Measurements from ENCODE around the gene SERPINB12. TPM values are rescaled to one million over a fixed set of nuclear protein-coding genes. Genes with fewer than 3 reads are reported as not detected.
A peak's percentile ranks its signal among the peaks of the same experiment; 100 is the strongest.

Gene SERPINB12
- total and polyA plus RNA-seq, 2 of the 4 experiments (the other 2 are of a cell fraction), result not detected

DNA sequence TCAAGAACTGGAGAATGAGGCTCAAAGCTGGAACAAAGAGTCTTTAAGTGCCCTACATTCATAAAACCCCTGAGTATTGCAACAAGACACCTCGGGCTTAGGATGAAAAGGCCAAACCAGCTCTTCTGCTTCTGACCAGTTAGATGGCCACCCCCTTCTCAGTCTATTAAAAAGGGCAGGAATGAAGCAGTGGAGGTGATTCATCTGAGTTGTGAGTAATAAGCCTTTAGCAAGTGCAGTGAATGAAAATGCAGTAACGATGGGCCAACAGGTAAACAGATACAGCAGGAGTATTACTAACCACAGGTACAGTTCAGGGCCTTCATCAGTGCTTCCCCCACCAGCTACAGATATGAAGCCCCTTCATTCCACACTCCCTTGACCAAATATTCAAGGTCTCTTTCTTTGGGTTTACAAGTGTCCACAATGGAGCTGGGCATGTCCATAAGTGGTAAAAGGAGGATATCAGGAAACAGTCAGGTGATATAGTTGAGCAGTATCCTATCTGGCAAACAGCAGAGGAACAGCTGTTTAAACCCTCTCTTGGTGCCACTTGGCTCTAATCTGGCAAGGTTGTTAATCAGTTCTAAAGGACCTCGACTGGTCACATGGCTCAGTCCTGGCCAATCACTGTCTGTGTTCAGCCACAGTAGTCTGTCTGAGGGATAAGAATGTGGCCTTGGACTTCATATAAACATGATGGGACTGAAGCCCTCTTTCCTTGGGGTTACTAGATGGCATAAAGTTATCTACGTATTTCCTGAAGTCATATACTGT, 62.8 kb downstream of the SERPINB12 start:
- WGBS, 2 experiments (ENCODE audit: extremely low coverage in 2 of 2, insufficient read length in 1 of 2), result 40% methylated on average over 1 of the region's 4 CpGs; no CpG with 5 or more reads in 1 of the 2 experiments
- H2BK5ac ChIP-seq (ENCODE audit: low read depth, low read length, poor library complexity, severe bottlenecking), result no peak overlapping the region
- no peak overlapping the region for H4K5ac ChIP-seq (ENCODE audit: low read depth, low read length)
- no peaks in the 10 kb centered on the region for H4K20me1 ChIP-seq (ENCODE audit: insufficient read depth, low read length)
- H3K9ac ChIP-seq (ENCODE audit: low read depth, low read length), result no peak overlapping the region
- H2AFZ ChIP-seq (replicated peaks; ENCODE audit: low read length, poor library complexity), result no peak overlapping the region
- DNase-seq (peak; percentile 17), ATAC-seq (ENCODE audit: low read depth) (no peak)
- H4K8ac ChIP-seq (ENCODE audit: low read depth in 2 of 2, low read length in 2 of 2), result no peak overlapping the region
- no peak overlapping the region for H4K91ac ChIP-seq (ENCODE audit: insufficient read depth, low read depth, low read length)
- peaks cover 1% of the 10 kb centered on the region; the same call in 1 of the 2 replicates for H3K27me3 ChIP-seq (ENCODE audit: control insufficient read depth, insufficient read depth, low read length)
- H3K9me3 ChIP-seq (ENCODE audit: control insufficient read depth, insufficient read depth, low read length), result no peaks in the 10 kb centered on the region
- intact Hi-C loops (cut with micrococcal nuclease), result no loop called here
- H2AK9ac ChIP-seq (replicated peaks; ENCODE audit: low read depth, low read length, poor library complexity), result no peak overlapping the region
- in situ Hi-C loops (cut with MboI; ENCODE audit: low sequenced_read_pairs), result no loop called here
- BruUV-seq (replicated peaks), result no TSS peak
- ChIA-PET POLR2A (ENCODE audit: unreplicated experiment) (no interaction called here), CTCF (no interaction called here)
- no peaks in the 10 kb centered on the region for H3K9me1 ChIP-seq (ENCODE audit: insufficient read depth, low read length)
- no peak overlapping the region for H2BK120ac ChIP-seq (ENCODE audit: low read depth, low read length)
- H3K14ac ChIP-seq (replicated peaks; ENCODE audit: low read depth, low read length), result no peak overlapping the region
- no peak overlapping the region for H3K4me3 ChIP-seq (ENCODE audit: insufficient read depth, low read depth, low read length)
- H3K4me1 ChIP-seq (ENCODE audit: control insufficient read depth, insufficient read depth, low read length), result no peaks in the 10 kb centered on the region; the same call in 1 of the 2 replicates
- H2BK20ac ChIP-seq (ENCODE audit: low read depth, low read length), result no peak overlapping the region
- H3K4ac ChIP-seq (ENCODE audit: low read depth, low read length), result no peak overlapping the region
- no peak overlapping the region for H3K56ac ChIP-seq (ENCODE audit: extremely low read depth, insufficient read depth, low read length)
- H3K18ac ChIP-seq (ENCODE audit: low read depth, low read length), result no peak overlapping the region
- no peak overlapping the region for H2AK5ac ChIP-seq (ENCODE audit: low read depth, low read length)
- no peak overlapping the region for H3K27ac ChIP-seq (ENCODE audit: insufficient read depth, low read length)
- H3K4me2 ChIP-seq (ENCODE audit: low read depth, low read length), result no peak overlapping the region
- TF ChIP-seq FOS (IDR thresholded peaks at IDR 0.05; ENCODE audit: low read depth, low read length), result no peak
- H3K23ac ChIP-seq (ENCODE audit: low read depth, low read length), result no peak overlapping the region
- H3K36me3 ChIP-seq (ENCODE audit: control insufficient read depth, insufficient read depth, low read length), result no peaks in the 10 kb centered on the region
- H3K79me1 ChIP-seq (ENCODE audit: low read depth in 1 of 2, low read length in 2 of 2), result no peaks in the 10 kb centered on the region
- dilution Hi-C loops (cut with HindIII; ENCODE audit: low sequenced_read_pairs, unreplicated experiment), result no loop called here
- no peak overlapping the region for H2BK15ac ChIP-seq (ENCODE audit: low read depth, low read length)

Measured in IMR-90 (cell line).